Esophagus squamous epithelium (tissue), 4 donors: ENCODE results near the gene CNTNAP2.

Experiments
- POLR2A ChIP-seq, 4 donors: fragments of 450-650 bp; IDR thresholded peaks; one replicate each; pipeline ENCODE4 v1.6.1; 2017; ENCODE audit warnings: antibody characterized with exemption in 4 of 4, mild to moderate bottlenecking in 4 of 4, moderate library complexity in 3 of 4
- TF ChIP-seq, protein P1 (sequence below), 6 experiments: fragments of 450-650 bp in 4 of 6; fragments of 200-600 bp in 2 of 6; sonication (generic) in 2 of 6; IDR thresholded peaks; one replicate each; pipeline ENCODE4 v1.5.1; 2016 to 2019; ENCODE audit warnings: antibody characterized with exemption in 6 of 6, mild to moderate bottlenecking in 4 of 6, moderate library complexity in 4 of 6

DNA sequence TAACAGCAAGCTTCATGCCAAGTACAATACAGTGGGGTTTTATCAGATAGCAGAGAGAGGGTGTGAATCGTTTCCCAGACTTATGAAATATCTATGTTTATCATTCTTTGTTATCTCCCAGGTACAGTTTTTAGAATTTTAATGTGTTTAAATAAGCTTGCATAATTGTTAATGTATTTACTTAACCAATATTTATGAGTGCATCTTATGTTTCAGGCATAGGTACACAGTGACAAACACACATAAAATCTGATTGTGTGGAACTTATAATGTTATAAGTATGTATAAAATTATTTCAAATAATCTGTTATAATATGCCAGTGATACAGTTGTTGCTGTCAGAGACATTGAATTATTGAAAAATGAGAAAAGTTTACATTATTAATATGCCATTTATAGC, 1462.5 kb downstream of the CNTNAP2 start:
- TF ChIP-seq POLR2A (IDR thresholded peaks at IDR 0.05) = no peak
- TF ChIP-seq, protein P1, sequence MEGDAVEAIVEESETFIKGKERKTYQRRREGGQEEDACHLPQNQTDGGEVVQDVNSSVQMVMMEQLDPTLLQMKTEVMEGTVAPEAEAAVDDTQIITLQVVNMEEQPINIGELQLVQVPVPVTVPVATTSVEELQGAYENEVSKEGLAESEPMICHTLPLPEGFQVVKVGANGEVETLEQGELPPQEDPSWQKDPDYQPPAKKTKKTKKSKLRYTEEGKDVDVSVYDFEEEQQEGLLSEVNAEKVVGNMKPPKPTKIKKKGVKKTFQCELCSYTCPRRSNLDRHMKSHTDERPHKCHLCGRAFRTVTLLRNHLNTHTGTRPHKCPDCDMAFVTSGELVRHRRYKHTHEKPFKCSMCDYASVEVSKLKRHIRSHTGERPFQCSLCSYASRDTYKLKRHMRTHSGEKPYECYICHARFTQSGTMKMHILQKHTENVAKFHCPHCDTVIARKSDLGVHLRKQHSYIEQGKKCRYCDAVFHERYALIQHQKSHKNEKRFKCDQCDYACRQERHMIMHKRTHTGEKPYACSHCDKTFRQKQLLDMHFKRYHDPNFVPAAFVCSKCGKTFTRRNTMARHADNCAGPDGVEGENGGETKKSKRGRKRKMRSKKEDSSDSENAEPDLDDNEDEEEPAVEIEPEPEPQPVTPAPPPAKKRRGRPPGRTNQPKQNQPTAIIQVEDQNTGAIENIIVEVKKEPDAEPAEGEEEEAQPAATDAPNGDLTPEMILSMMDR (IDR thresholded peaks at IDR 0.05) = no peak
